ENCODE measurements around the gene GALNT2. TPM values are rescaled to one million over a fixed set of nuclear protein-coding genes. Genes with fewer than 3 reads are reported as not detected.

GALNT2 gene
- total and polyA plus RNA-seq, 2 donors (not counting 1 experiment from before 2014, with no cell fraction given): 19.0 to 184 TPM

GRCh38 chr1:230067419-230067870 lies 407 bp downstream of the GALNT2 start:
- peaks cover 52% of the 10 kb centered on the region for H3K79me2 ChIP-seq (ENCODE audit: control insufficient read depth, insufficient read depth, low read length)
- peak overlapping the region; percentile 80 for H3K9ac ChIP-seq (ENCODE audit: low read length)
- H4K20me1 ChIP-seq (ENCODE audit: control insufficient read depth, insufficient read depth, low read length, poor library complexity, severe bottlenecking): peaks cover 43% of the 10 kb centered on the region
- H3K4me2 ChIP-seq (replicated peaks; ENCODE audit: low read depth, low read length, poor library complexity, severe bottlenecking): peak overlapping the region; percentile 95
- under 1% methylated on average over 39 of the region's 44 CpGs for WGBS (ENCODE audit: insufficient coverage)
- Mint-ChIP-seq H3K27ac (peak overlapping the region; percentile 77), H3K9me3 (ENCODE audit: insufficient read depth) (no peaks in the 10 kb centered on the region), H3K4me3 (peak overlapping the region; percentile 96), H3K4me1 (peaks cover 43% of the 10 kb centered on the region), H3K27me3 (no peaks in the 10 kb centered on the region)
- peak overlapping the region in 1 of 2 donors; percentile 69 for H3K27ac ChIP-seq (ENCODE audit: low read length in 2 of 2)
- CTCF ChIA-PET: interaction anchor here (1.2 to 1.7 kb wide), 2 partner anchors 42 to 351 kb away, joined by 3 to 6 read pairs; no protein-coding TSS in a partner anchor
- H3K27me3 ChIP-seq (replicated peaks in 1 of 4; ENCODE audit: control extremely low read depth in 1 of 4, control insufficient read depth in 3 of 4, insufficient read depth in 4 of 4, low read length in 3 of 4): no peaks in the 10 kb centered on the region
- ATAC-seq (ENCODE audit: low read depth): peak; percentile 7
- intact Hi-C loops (cut with micrococcal nuclease): loop anchor here (1.0 to 10.0 kb wide), 11 partner anchors 37 to 800 kb away; partner anchors contain the start of gene ABCB10
- H3K9me3 ChIP-seq (ENCODE audit: control extremely low read depth in 1 of 3, control insufficient read depth in 2 of 3, insufficient read depth in 1 of 3, low read length in 2 of 3): peaks cover 0 to under 1% (median 0%) of the 10 kb centered on the region in 3 donors
- peaks cover 18 to 20% of the 10 kb centered on the region in 2 donors for H3K4me1 ChIP-seq (ENCODE audit: control insufficient read depth in 2 of 2, insufficient read depth in 2 of 2, low read length in 2 of 2)
- TF ChIP-seq, protein P1, sequence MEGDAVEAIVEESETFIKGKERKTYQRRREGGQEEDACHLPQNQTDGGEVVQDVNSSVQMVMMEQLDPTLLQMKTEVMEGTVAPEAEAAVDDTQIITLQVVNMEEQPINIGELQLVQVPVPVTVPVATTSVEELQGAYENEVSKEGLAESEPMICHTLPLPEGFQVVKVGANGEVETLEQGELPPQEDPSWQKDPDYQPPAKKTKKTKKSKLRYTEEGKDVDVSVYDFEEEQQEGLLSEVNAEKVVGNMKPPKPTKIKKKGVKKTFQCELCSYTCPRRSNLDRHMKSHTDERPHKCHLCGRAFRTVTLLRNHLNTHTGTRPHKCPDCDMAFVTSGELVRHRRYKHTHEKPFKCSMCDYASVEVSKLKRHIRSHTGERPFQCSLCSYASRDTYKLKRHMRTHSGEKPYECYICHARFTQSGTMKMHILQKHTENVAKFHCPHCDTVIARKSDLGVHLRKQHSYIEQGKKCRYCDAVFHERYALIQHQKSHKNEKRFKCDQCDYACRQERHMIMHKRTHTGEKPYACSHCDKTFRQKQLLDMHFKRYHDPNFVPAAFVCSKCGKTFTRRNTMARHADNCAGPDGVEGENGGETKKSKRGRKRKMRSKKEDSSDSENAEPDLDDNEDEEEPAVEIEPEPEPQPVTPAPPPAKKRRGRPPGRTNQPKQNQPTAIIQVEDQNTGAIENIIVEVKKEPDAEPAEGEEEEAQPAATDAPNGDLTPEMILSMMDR (IDR thresholded peaks at IDR 0.05): no peak
- TF ChIP-seq EZH2 (IDR thresholded peaks at IDR 0.05; ENCODE audit: borderline replicate concordance, insufficient read depth, low read depth, low read length, poor library complexity, severe bottlenecking): no peak
- no peak for DNase-seq
- no peaks in the 10 kb centered on the region for H3K36me3 ChIP-seq (replicated peaks in 1 of 2; ENCODE audit: control extremely low read depth in 1 of 2, control insufficient read depth in 1 of 2, extremely low read depth in 1 of 2, insufficient read depth in 2 of 2, low read length in 1 of 2)
- peak overlapping the region; percentile 85 for H2AFZ ChIP-seq (ENCODE audit: insufficient read depth, low read depth, low read length, poor library complexity, severe bottlenecking)
- POLR2A ChIA-PET: interaction anchor here (0.6 kb wide), 2 partner anchors 42 to 224 kb away, joined by 4 read pairs; no protein-coding TSS in a partner anchor
- H3K4me3 ChIP-seq (ENCODE audit: control extremely low read depth in 1 of 5, extremely low read depth in 1 of 5, insufficient read depth in 1 of 5, low read depth in 2 of 5, low read length in 4 of 5): peak overlapping the region; percentile 63 to 86 (median 73)
